ENCODE measurements around the gene NASP.

Gene NASP

GRCh38 chr1:45569962-45570581 lies 13.8 kb upstream of the NASP start:
- no peaks in the 10 kb centered on the region for H3K9me3 ChIP-seq (ENCODE audit: control insufficient read depth, insufficient read depth, low read length)
- H3K27ac ChIP-seq (ENCODE audit: low read length) = no peak overlapping the region
- no CpG with 5 or more reads among the region's 8 CpGs for WGBS (ENCODE audit: insufficient coverage, insufficient read length)
- H3K4me1 ChIP-seq (ENCODE audit: control insufficient read depth, insufficient read depth, low read length) = no peaks in the 10 kb centered on the region
- H3K27me3 ChIP-seq (ENCODE audit: control insufficient read depth, insufficient read depth, low read length) = no peaks in the 10 kb centered on the region
- no peak for DNase-seq (ENCODE audit: low read depth, low spot score)
- peaks cover 26% of the 10 kb centered on the region for H3K36me3 ChIP-seq (ENCODE audit: control insufficient read depth, insufficient read depth, low read length)
- no peak overlapping the region for H3K4me3 ChIP-seq (ENCODE audit: low read length)

GRCh38 chr1:45570631-45571030 lies 13.2 kb upstream of the NASP start:
- H3K27me3 ChIP-seq (ENCODE audit: control insufficient read depth, insufficient read depth, low read length) = no peaks in the 10 kb centered on the region
- H3K4me3 ChIP-seq (ENCODE audit: low read length) = no peak overlapping the region
- H3K4me1 ChIP-seq (ENCODE audit: control insufficient read depth, insufficient read depth, low read length) = no peaks in the 10 kb centered on the region
- no peak for DNase-seq (ENCODE audit: low read depth, low spot score)
- no peak overlapping the region for H3K27ac ChIP-seq (ENCODE audit: low read length)
- WGBS (ENCODE audit: insufficient coverage, insufficient read length) = 100% methylated on average over 2 of the region's 4 CpGs
- H3K9me3 ChIP-seq (ENCODE audit: control insufficient read depth, insufficient read depth, low read length) = no peaks in the 10 kb centered on the region
- peaks cover 26% of the 10 kb centered on the region for H3K36me3 ChIP-seq (ENCODE audit: control insufficient read depth, insufficient read depth, low read length)

GRCh38 chr1:45573231-45573804 lies 10.5 kb upstream of the NASP start:
- Histone ChIP-seq H3K27ac (ENCODE audit: low read length) (no peak overlapping the region), H3K27me3 (ENCODE audit: control insufficient read depth, insufficient read depth, low read length) (no peaks in the 10 kb centered on the region), H3K9me3 (ENCODE audit: control insufficient read depth, insufficient read depth, low read length) (no peaks in the 10 kb centered on the region), H3K4me3 (ENCODE audit: low read length) (no peak overlapping the region), H3K4me1 (ENCODE audit: control insufficient read depth, insufficient read depth, low read length) (no peaks in the 10 kb centered on the region), H3K36me3 (ENCODE audit: control insufficient read depth, insufficient read depth, low read length) (peaks cover 8% of the 10 kb centered on the region)
- no peak for DNase-seq (ENCODE audit: low read depth, low spot score)
- no CpG with 5 or more reads among the region's 3 CpGs for WGBS (ENCODE audit: insufficient coverage, insufficient read length)

- Histone ChIP-seq H3K27ac (ENCODE audit: low read length) (no peak overlapping the region), H3K27me3 (ENCODE audit: control insufficient read depth, insufficient read depth, low read length) (no peaks in the 10 kb centered on the region), H3K4me1 (ENCODE audit: control insufficient read depth, insufficient read depth, low read length) (no peaks in the 10 kb centered on the region), H3K36me3 (ENCODE audit: control insufficient read depth, insufficient read depth, low read length) (no peaks in the 10 kb centered on the region; the same call in 1 of the 2 replicates), H3K4me3 (ENCODE audit: low read length) (no peak overlapping the region), H3K9me3 (ENCODE audit: control insufficient read depth, insufficient read depth, low read length) (no peaks in the 10 kb centered on the region)
- WGBS (ENCODE audit: insufficient coverage, insufficient read length) = no CpG with 5 or more reads among the region's 7 CpGs
- DNase-seq (ENCODE audit: low read depth, low spot score) = no peak
These were observed 9.7 kb upstream of the NASP start for GRCh38 chr1:45574105-45574626.

GRCh38 chr1:45583264-45583665 lies 576 bp upstream of the NASP start:
- no peaks in the 10 kb centered on the region for H3K36me3 ChIP-seq (ENCODE audit: control insufficient read depth, insufficient read depth, low read length)
- H3K4me3 ChIP-seq (ENCODE audit: low read length) = peak overlapping the region; percentile 78
- peak; percentile 94 for DNase-seq (ENCODE audit: low read depth, low spot score)
- H3K27me3 ChIP-seq (ENCODE audit: control insufficient read depth, insufficient read depth, low read length) = no peaks in the 10 kb centered on the region
- WGBS (ENCODE audit: insufficient coverage, insufficient read length) = no CpG with 5 or more reads among the region's 19 CpGs
- no peaks in the 10 kb centered on the region for H3K9me3 ChIP-seq (ENCODE audit: control insufficient read depth, insufficient read depth, low read length)
- H3K4me1 ChIP-seq (ENCODE audit: control insufficient read depth, insufficient read depth, low read length) = peaks cover 4% of the 10 kb centered on the region; the same call in 1 of the 2 replicates
- H3K27ac ChIP-seq (ENCODE audit: low read length) = no peak overlapping the region

- Histone ChIP-seq H3K4me3 (ENCODE audit: low read length) (peak overlapping the region; percentile 78), H3K27ac (ENCODE audit: low read length) (no peak overlapping the region), H3K9me3 (ENCODE audit: control insufficient read depth, insufficient read depth, low read length) (no peaks in the 10 kb centered on the region), H3K36me3 (ENCODE audit: control insufficient read depth, insufficient read depth, low read length) (no peaks in the 10 kb centered on the region), H3K27me3 (ENCODE audit: control insufficient read depth, insufficient read depth, low read length) (no peaks in the 10 kb centered on the region), H3K4me1 (ENCODE audit: control insufficient read depth, insufficient read depth, low read length) (peaks cover 4% of the 10 kb centered on the region; the same call in 1 of the 2 replicates)
- no peak for DNase-seq (ENCODE audit: low read depth, low spot score)
- no CpG with 5 or more reads among the region's 59 CpGs for WGBS (ENCODE audit: insufficient coverage, insufficient read length)
These were observed 689 bp downstream of the NASP start for GRCh38 chr1:45584351-45585109.

GRCh38 chr1:45585110-45585426 lies 1.2 kb downstream of the NASP start:
- H3K4me1 ChIP-seq (ENCODE audit: control insufficient read depth, insufficient read depth, low read length) = peaks cover 4% of the 10 kb centered on the region; the same call in 1 of the 2 replicates
- WGBS (ENCODE audit: insufficient coverage, insufficient read length) = no CpG with 5 or more reads among the region's 5 CpGs
- no peak for DNase-seq (ENCODE audit: low read depth, low spot score)
- peak overlapping the region; percentile 78; the same call in 1 of the 2 replicates for H3K4me3 ChIP-seq (ENCODE audit: low read length)
- no peaks in the 10 kb centered on the region for H3K27me3 ChIP-seq (ENCODE audit: control insufficient read depth, insufficient read depth, low read length)
- no peak overlapping the region for H3K27ac ChIP-seq (ENCODE audit: low read length)
- H3K9me3 ChIP-seq (ENCODE audit: control insufficient read depth, insufficient read depth, low read length) = no peaks in the 10 kb centered on the region
- no peaks in the 10 kb centered on the region for H3K36me3 ChIP-seq (ENCODE audit: control insufficient read depth, insufficient read depth, low read length)

- Histone ChIP-seq H3K4me3 (ENCODE audit: low read length) (peak overlapping the region; percentile 78; the same call in 1 of the 2 replicates), H3K27me3 (ENCODE audit: control insufficient read depth, insufficient read depth, low read length) (no peaks in the 10 kb centered on the region), H3K9me3 (ENCODE audit: control insufficient read depth, insufficient read depth, low read length) (no peaks in the 10 kb centered on the region), H3K27ac (ENCODE audit: low read length) (no peak overlapping the region), H3K36me3 (ENCODE audit: control insufficient read depth, insufficient read depth, low read length) (no peaks in the 10 kb centered on the region), H3K4me1 (ENCODE audit: control insufficient read depth, insufficient read depth, low read length) (peaks cover 4% of the 10 kb centered on the region; the same call in 1 of the 2 replicates)
- DNase-seq (ENCODE audit: low read depth, low spot score) = no peak
- WGBS (ENCODE audit: insufficient coverage, insufficient read length) = no CpG with 5 or more reads among the region's 7 CpGs
These were observed 1.7 kb downstream of the NASP start for GRCh38 chr1:45585496-45586075.

- Histone ChIP-seq H3K4me1 (ENCODE audit: control insufficient read depth, insufficient read depth, low read length) (peaks cover 4% of the 10 kb centered on the region; the same call in 1 of the 2 replicates), H3K27ac (ENCODE audit: low read length) (no peak overlapping the region), H3K27me3 (ENCODE audit: control insufficient read depth, insufficient read depth, low read length) (no peaks in the 10 kb centered on the region), H3K4me3 (ENCODE audit: low read length) (no peak overlapping the region), H3K36me3 (ENCODE audit: control insufficient read depth, insufficient read depth, low read length) (peaks cover 4% of the 10 kb centered on the region; the same call in 1 of the 2 replicates), H3K9me3 (ENCODE audit: control insufficient read depth, insufficient read depth, low read length) (no peaks in the 10 kb centered on the region)
- no CpG with 5 or more reads among the region's 4 CpGs for WGBS (ENCODE audit: insufficient coverage, insufficient read length)
- DNase-seq (ENCODE audit: low read depth, low spot score) = no peak
These were observed 2.9 kb downstream of the NASP start for GRCh38 chr1:45586769-45587168.

GRCh38 chr1:45589861-45590260 lies 6.0 kb downstream of the NASP start:
- DNase-seq (ENCODE audit: low read depth, low spot score) = no peak
- Histone ChIP-seq H3K9me3 (ENCODE audit: control insufficient read depth, insufficient read depth, low read length) (no peaks in the 10 kb centered on the region), H3K4me3 (ENCODE audit: low read length) (no peak overlapping the region), H3K36me3 (ENCODE audit: control insufficient read depth, insufficient read depth, low read length) (peaks cover 11% of the 10 kb centered on the region), H3K27me3 (ENCODE audit: control insufficient read depth, insufficient read depth, low read length) (no peaks in the 10 kb centered on the region), H3K27ac (ENCODE audit: low read length) (no peak overlapping the region), H3K4me1 (ENCODE audit: control insufficient read depth, insufficient read depth, low read length) (peaks cover 4% of the 10 kb centered on the region; the same call in 1 of the 2 replicates)
- no CpG with 5 or more reads among the region's 1 CpG for WGBS (ENCODE audit: insufficient coverage, insufficient read length)
